GM21367 (cell line): ENCODE results near the gene PAPPA2.
"Not testable (repeated sequence)": the region's sequence is repeated elsewhere in the genome, so short reads cannot be mapped to it uniquely, and the experiment has no call there.

Experiments used
- ATAC-seq: cut with Tn5 transposase; IDR thresholded peaks from one replicate; pipeline ENCODE4 v1.9.1; 2021; ENCODE audit not compliant: unreplicated experiment

PAPPA2 gene, protein sequence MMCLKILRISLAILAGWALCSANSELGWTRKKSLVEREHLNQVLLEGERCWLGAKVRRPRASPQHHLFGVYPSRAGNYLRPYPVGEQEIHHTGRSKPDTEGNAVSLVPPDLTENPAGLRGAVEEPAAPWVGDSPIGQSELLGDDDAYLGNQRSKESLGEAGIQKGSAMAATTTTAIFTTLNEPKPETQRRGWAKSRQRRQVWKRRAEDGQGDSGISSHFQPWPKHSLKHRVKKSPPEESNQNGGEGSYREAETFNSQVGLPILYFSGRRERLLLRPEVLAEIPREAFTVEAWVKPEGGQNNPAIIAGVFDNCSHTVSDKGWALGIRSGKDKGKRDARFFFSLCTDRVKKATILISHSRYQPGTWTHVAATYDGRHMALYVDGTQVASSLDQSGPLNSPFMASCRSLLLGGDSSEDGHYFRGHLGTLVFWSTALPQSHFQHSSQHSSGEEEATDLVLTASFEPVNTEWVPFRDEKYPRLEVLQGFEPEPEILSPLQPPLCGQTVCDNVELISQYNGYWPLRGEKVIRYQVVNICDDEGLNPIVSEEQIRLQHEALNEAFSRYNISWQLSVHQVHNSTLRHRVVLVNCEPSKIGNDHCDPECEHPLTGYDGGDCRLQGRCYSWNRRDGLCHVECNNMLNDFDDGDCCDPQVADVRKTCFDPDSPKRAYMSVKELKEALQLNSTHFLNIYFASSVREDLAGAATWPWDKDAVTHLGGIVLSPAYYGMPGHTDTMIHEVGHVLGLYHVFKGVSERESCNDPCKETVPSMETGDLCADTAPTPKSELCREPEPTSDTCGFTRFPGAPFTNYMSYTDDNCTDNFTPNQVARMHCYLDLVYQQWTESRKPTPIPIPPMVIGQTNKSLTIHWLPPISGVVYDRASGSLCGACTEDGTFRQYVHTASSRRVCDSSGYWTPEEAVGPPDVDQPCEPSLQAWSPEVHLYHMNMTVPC (N-terminal part only)

GRCh38 chr1:176462674-176463378 lies at the start of gene PAPPA2:
Gene PAPPA2, plus strand, starts transcription at chr1:176463175. Its CDS starts 93,148 bp downstream, at chr1:176556323.
- no peak for ATAC-seq

DNA sequence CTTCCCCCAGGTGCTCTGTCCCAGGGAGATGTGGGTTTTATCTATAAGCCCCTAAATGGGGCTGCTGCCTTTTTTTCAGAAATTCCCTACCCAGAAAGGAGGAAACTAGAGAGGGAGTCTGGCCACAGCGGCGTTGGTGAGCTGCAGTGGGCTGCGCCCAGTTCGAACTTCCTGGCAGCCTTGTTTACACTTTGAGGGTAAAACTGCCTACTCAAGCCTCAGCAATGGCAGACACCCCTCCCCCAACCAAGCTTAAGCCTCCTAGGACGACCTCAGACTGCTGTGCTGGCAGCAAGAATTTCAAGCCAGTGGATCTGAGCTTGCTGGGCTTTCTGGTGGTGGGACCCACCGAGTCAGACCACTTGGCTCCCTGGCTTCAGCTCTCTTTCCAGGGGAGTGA lies 46.2 kb upstream of the PAPPA2 start:
- ATAC-seq = no peak

- not testable (repeated sequence) for ATAC-seq
Measured at GRCh38 chr1:176419608-176420007, 43.4 kb upstream of the PAPPA2 start.

- ATAC-seq = no peak
Measured at GRCh38 chr1:176434234-176434633, 28.7 kb upstream of the PAPPA2 start.

DNA sequence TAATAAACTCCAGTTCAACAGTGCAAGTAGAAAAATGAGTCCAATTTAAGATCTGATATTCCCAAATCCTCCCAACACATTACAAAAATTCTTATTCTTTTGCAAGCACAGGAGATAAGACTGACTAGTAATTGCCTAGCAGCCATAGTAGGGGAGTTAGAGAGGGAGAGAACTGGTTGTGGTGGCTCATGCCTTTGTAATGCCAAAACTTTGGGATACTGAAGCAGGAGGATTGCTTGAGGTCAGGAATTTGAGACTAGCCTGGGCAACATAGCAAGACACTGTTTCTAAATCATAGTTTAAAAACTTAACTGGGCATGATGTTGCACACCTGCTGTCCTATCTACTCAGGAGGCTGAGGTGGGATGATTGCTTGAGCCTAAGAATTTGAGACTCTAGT lies 26.7 kb upstream of the PAPPA2 start:
- ATAC-seq = no peak

GRCh38 chr1:176440176-176440575 lies 22.8 kb upstream of the PAPPA2 start:
- no peak for ATAC-seq

GRCh38 chr1:176444286-176444685 lies 18.7 kb upstream of the PAPPA2 start:
- no peak for ATAC-seq

DNA sequence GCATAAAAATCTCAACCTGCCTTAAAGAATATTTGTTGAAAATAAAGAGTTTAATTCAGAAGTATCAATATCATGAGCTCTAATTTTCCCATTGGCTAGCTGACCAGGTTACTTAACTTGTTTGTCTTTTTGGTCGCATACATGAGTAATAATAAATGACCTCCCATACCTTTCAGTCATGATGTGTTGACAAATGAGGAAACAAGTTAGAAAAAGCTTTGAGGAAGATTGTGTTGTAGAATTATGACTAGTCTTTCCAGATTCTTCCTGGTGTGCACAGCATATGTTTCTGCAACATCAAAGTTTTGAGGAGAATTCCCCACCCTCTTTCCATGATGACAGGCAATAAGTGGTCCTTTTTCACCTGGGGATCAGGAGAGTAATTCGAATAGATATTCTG lies 17.6 kb upstream of the PAPPA2 start:
- no peak for ATAC-seq

GRCh38 chr1:176448340-176448739 lies 14.6 kb upstream of the PAPPA2 start:
- ATAC-seq = no peak

GRCh38 chr1:176450526-176450925 lies 12.4 kb upstream of the PAPPA2 start:
- no peak for ATAC-seq

- ATAC-seq = not testable (repeated sequence)
Measured at GRCh38 chr1:176451741-176452140, 11.2 kb upstream of the PAPPA2 start.

GRCh38 chr1:176456795-176457194 lies 6.2 kb upstream of the PAPPA2 start:
- ATAC-seq = no peak

DNA sequence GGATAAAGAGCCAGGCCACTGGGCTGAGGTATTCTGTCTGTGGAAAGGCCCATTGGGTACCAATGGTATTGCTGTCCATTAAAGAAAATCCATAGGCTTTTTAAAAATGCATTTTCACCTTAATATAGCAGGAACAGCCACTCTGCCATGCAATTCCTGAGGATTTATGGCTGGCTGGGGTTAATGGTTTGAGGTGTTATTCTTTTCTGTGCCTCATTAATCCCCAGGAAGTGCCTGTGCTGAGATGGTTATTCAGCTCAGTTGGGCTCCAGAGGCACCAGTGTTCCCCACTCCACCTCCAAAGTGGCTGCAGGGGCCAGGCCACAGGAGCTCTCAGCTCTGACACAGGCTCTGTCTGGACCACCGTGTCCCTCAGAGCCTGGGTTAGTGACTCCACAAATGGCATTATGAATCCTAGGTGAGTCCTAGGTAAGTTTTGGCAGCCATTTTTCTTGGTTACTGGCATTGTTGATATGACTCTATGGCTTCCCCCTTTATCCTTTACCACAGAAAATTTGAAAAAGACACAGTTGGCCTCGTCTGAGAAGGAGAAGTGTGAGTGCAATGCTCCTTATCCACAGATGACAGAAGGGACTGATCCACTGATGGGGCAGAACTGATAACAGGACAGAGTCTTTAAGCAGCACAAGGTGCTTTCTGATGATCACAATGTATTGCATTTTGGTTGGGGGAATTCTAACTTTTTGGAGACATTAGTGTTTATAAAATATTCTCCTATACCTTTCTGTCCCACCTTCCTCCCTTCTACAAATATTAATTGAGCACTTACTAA lies 2.2 kb upstream of the PAPPA2 start:
- no peak for ATAC-seq

DNA sequence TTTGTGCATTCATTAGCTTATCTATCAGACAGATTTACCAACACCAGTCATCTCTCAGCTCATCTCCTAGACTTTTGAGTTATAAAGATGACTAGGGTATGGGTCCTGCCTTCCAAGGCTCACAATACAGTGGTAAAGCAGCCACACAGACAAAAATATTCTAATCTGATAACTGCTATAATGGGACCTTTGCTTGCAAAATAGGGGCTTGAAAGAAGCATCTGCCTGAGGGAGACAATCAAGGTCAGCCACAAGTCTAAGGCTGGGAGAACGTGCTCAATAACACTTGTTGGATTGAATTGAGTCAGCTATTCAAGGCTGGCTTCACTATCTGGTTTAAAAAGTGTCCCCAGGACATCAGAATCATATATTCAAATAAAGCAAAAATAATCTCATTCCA lies 1.4 kb upstream of the PAPPA2 start:
- ATAC-seq = no peak

DNA sequence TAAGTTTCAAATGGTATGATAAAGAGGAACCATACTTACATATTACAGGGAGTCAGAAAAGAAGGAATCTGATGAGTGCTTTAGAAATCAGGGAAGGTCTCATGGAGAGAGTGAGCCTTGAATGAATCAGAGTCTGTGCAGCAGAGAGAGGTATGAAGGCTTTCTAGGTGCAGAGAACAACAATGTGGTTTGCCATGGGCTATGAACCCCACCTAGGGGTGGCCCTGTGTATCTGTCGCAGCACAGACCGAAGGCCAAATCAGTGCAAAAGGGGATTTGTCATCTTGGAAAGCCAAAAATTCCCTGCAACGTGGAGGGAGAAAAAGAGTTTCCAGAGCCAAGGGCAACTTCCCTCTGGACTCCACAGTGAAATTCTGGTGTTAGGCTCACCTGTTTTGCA lies 3.5 kb downstream of the PAPPA2 start:
- ATAC-seq = no peak

GRCh38 chr1:176469450-176470010 lies 6.6 kb downstream of the PAPPA2 start:
- no peak for ATAC-seq

GRCh38 chr1:176471338-176472121 lies 8.6 kb downstream of the PAPPA2 start:
- no peak for ATAC-seq

DNA sequence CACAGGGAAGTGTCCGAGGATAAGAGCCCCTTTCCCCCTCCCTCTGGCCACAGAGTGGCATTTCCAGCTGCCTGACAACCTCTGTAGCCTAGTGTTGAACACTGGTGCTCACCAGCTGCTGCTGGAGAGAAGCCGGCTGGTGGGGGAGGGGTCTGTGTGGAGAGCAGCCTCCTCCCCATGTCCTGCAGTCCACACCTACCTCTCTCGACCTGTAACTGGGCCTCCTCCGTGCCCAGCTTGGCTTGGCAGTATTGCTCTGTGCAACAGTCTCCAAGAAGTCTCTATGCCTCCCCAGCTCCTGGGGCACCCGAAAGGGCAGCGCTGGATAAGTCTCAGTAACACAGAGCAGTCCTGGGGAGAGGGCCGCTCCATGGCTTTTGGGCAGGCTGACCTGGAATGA lies 17.0 kb downstream of the PAPPA2 start:
- ATAC-seq = no peak

DNA sequence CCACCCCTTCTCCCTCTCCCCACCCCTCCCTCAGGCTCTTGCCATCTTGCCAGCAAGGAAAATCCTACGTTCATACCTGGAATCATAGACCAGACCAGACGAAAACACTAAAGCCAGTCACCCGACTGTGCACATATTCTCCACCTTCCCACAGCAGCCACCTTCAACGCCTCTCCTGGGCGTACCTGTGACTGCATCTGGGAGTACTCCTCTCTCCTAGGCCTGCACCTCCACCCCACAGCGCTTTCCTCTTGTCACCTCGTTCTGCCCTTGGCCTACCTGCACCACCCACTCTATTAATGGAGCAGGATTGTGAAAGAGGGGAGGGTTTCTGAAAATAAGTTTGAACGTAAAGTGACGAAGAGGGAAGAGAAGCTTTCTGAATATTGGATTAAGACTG lies 17.8 kb downstream of the PAPPA2 start:
- ATAC-seq = no peak
